ENCODE data around the gene ZNF280D.

DNA sequence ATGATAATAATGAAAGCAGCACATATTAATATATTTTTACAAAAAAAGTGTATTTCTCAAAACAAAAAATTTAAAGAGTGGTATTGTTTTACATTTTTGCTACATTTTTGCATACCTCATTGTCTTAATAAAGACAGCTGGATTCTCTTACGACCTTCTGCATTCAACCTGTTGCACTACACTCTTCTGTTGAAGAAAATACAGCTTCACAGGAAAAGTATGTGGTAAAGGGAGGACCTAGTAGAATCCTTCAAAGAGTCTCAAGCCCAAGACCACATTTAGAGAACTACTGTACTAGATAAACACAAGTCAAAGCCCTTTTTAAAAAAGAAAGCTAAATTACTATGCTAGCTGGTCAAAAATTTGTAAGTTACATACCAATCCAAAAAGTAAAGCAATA is 7.9 kb downstream of the ZNF280D start:
- TF ChIP-seq EZH2 (IDR thresholded peaks at IDR 0.05) (no peak), POLR2AphosphoS5 (IDR thresholded peaks at IDR 0.05; ENCODE audit: borderline replicate concordance, low read depth, low read length) (no peak), FOXP2 (optimal IDR thresholded peaks at IDR 0.05; ENCODE audit: control extremely low read depth, extremely low read length, insufficient read depth) (no peak)

Measured in SK-N-MC (cell line).